ENCODE results near the gene SLC16A3. TPM values are rescaled to one million over a fixed set of nuclear protein-coding genes. Genes with fewer than 3 reads are reported as not detected.

Gene SLC16A3
- total RNA-seq, 1 donor from 2014 or later: 162 TPM

- Mint-ChIP-seq H3K4me3 (no peak overlapping the region), H3K27me3 (no peaks in the 10 kb centered on the region)
- DNase-seq: no peak
These were observed 6.0 kb upstream of the SLC16A3 start for GRCh38 chr17:82222816-82223215.

DNA sequence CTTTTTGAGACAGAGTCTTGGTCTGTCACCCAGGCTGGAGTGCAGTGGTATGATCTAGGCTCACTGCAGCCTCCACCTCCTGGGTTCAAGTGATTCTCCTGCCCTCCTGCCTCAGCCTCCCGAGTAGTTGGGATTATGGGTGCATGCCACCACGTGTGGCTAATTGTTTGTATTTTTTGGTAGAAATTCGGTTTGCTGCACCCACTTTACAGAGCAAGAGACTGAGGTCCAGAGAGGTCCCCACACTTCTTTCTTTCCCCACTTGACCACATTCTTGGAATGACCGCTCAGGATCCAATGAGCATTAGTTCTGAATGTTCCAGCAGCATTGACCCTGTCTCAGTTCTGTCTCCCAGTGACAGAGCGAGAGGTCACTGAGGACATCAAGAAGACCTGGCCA, 5.3 kb upstream of the SLC16A3 start:
- H3K36me3 Mint-ChIP-seq (ENCODE audit: low read depth): peaks cover 2% of the 10 kb centered on the region

More at GRCh38 chr17:82222816-82223215, 6.0 kb upstream of the SLC16A3 start:
- no peak overlapping the region for H3K27ac Mint-ChIP-seq
- H3K4me1 Mint-ChIP-seq: peaks cover 1% of the 10 kb centered on the region
- intact Hi-C loops (cut with micrococcal nuclease): no loop called here
- H3K9me3 Mint-ChIP-seq: no peaks in the 10 kb centered on the region
- no peaks in the 10 kb centered on the region for H3K36me3 Mint-ChIP-seq (ENCODE audit: low read depth)

GRCh38 chr17:82224666-82225065, 4.2 kb upstream of the SLC16A3 start:
- peaks cover 1% of the 10 kb centered on the region for H3K4me1 Mint-ChIP-seq
- H3K27ac Mint-ChIP-seq: peak overlapping the region; percentile 16
- H3K4me3 Mint-ChIP-seq: no peak overlapping the region
- intact Hi-C loops (cut with micrococcal nuclease): loop anchor here (5.0 kb wide), 1 partner anchor 202 kb away; the partner anchor contains the start of genes CENPX and LRRC45
- DNase-seq: no peak
- H3K36me3 Mint-ChIP-seq (ENCODE audit: low read depth): peaks cover 2% of the 10 kb centered on the region
- H3K9me3 Mint-ChIP-seq: no peaks in the 10 kb centered on the region
- no peaks in the 10 kb centered on the region for H3K27me3 Mint-ChIP-seq

More for the DNA sequence above, 5.3 kb upstream of the SLC16A3 start:
- no peak for DNase-seq
- Mint-ChIP-seq H3K4me1 (peaks cover 1% of the 10 kb centered on the region), H3K9me3 (no peaks in the 10 kb centered on the region), H3K4me3 (no peak overlapping the region), H3K27ac (no peak overlapping the region), H3K27me3 (no peaks in the 10 kb centered on the region)
- intact Hi-C loops (cut with micrococcal nuclease): no loop called here

GRCh38 chr17:82225368-82226029, 3.3 kb upstream of the SLC16A3 start:
- no peak overlapping the region for H3K27ac Mint-ChIP-seq
- peaks cover 4% of the 10 kb centered on the region for H3K4me1 Mint-ChIP-seq
- no peak overlapping the region for H3K4me3 Mint-ChIP-seq
- H3K27me3 Mint-ChIP-seq: no peaks in the 10 kb centered on the region
- peaks cover 5% of the 10 kb centered on the region for H3K36me3 Mint-ChIP-seq (ENCODE audit: low read depth)
- intact Hi-C loops (cut with micrococcal nuclease): loop anchor here (5.0 kb wide), 1 partner anchor 203 kb away; the partner anchor contains the start of genes CENPX and LRRC45
- H3K9me3 Mint-ChIP-seq: no peaks in the 10 kb centered on the region
- no peak for DNase-seq

DNA sequence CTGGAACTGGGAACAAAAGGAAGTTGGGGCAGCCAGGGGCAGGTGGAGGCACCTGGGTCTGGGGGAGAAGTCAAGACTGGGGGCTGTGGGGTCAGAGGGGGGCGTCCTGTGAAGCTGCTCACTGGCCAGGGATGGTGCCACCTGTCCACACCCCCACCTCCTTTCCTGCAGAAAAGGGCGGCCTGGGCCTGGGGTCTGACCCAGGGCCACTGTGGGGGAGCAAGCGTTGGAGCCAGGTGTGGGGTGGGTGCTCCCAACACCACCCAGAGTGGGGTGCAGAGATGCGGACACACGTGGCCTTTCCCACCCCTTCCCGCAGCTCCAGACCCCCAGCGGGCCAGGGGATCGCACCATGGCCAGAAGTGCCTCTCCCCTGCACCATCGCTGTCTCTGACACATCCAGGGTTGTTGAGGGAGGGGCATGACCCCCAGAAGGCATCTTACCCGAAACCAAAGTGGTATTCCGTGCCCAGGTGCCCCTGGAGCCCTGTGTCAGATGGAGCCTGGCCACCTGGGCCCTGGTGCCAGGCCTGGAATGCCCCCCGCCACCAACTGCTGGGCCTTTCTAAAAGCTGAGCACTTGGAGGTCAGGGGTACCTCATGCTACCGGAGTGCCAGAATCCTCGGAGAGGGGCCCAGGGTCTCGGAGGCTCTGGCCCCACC, 2.6 kb upstream of the SLC16A3 start:
- Mint-ChIP-seq H3K27me3 (no peaks in the 10 kb centered on the region), H3K4me3 (no peak overlapping the region), H3K27ac (no peak overlapping the region), H3K4me1 (peaks cover 4% of the 10 kb centered on the region), H3K9me3 (no peaks in the 10 kb centered on the region), H3K36me3 (ENCODE audit: low read depth) (peaks cover 5% of the 10 kb centered on the region)
- intact Hi-C loops (cut with micrococcal nuclease): loop anchor here (5.0 kb wide), 1 partner anchor 204 kb away; the partner anchor contains the start of genes CENPX and LRRC45
- DNase-seq: no peak

- H3K36me3 Mint-ChIP-seq (ENCODE audit: low read depth): peaks cover 5% of the 10 kb centered on the region
- H3K27me3 Mint-ChIP-seq: no peaks in the 10 kb centered on the region
- DNase-seq: peak; percentile 58
- no peaks in the 10 kb centered on the region for H3K9me3 Mint-ChIP-seq
- H3K27ac Mint-ChIP-seq: peak overlapping the region; percentile 60
- H3K4me3 Mint-ChIP-seq: peak overlapping the region; percentile 50
- intact Hi-C loops (cut with micrococcal nuclease): loop anchor here (5.0 kb wide), 1 partner anchor 205 kb away; the partner anchor contains the start of genes CENPX and LRRC45
- H3K4me1 Mint-ChIP-seq: peaks cover 4% of the 10 kb centered on the region
These were observed 1.8 kb upstream of the SLC16A3 start for GRCh38 chr17:82226809-82227628.

- Mint-ChIP-seq H3K4me1 (peaks cover 4% of the 10 kb centered on the region), H3K27me3 (no peaks in the 10 kb centered on the region), H3K9me3 (no peaks in the 10 kb centered on the region), H3K36me3 (ENCODE audit: low read depth) (peaks cover 5% of the 10 kb centered on the region), H3K27ac (peak overlapping the region; percentile 91), H3K4me3 (peak overlapping the region; percentile 87)
- intact Hi-C loops (cut with micrococcal nuclease): loop anchor here (2.0 to 5.0 kb wide), 2 partner anchors 15 to 205 kb away; partner anchors contain the start of genes CCDC57, CENPX and LRRC45
- no peak for DNase-seq
These were observed 1.1 kb upstream of the SLC16A3 start for GRCh38 chr17:82227629-82228277.

GRCh38 chr17:82228278-82228841, 482 bp upstream of the SLC16A3 start:
- H3K36me3 Mint-ChIP-seq (ENCODE audit: low read depth): peaks cover 5% of the 10 kb centered on the region
- peaks cover 5% of the 10 kb centered on the region for H3K4me1 Mint-ChIP-seq
- intact Hi-C loops (cut with micrococcal nuclease): loop anchor here (2.0 to 5.0 kb wide), 2 partner anchors 16 to 206 kb away; partner anchors contain the start of genes CCDC57, CENPX and LRRC45
- peak overlapping the region; percentile 91 for H3K27ac Mint-ChIP-seq
- peak overlapping the region; percentile 87 for H3K4me3 Mint-ChIP-seq
- H3K27me3 Mint-ChIP-seq: no peaks in the 10 kb centered on the region
- DNase-seq: peak; percentile 92
- H3K9me3 Mint-ChIP-seq: no peaks in the 10 kb centered on the region

DNA sequence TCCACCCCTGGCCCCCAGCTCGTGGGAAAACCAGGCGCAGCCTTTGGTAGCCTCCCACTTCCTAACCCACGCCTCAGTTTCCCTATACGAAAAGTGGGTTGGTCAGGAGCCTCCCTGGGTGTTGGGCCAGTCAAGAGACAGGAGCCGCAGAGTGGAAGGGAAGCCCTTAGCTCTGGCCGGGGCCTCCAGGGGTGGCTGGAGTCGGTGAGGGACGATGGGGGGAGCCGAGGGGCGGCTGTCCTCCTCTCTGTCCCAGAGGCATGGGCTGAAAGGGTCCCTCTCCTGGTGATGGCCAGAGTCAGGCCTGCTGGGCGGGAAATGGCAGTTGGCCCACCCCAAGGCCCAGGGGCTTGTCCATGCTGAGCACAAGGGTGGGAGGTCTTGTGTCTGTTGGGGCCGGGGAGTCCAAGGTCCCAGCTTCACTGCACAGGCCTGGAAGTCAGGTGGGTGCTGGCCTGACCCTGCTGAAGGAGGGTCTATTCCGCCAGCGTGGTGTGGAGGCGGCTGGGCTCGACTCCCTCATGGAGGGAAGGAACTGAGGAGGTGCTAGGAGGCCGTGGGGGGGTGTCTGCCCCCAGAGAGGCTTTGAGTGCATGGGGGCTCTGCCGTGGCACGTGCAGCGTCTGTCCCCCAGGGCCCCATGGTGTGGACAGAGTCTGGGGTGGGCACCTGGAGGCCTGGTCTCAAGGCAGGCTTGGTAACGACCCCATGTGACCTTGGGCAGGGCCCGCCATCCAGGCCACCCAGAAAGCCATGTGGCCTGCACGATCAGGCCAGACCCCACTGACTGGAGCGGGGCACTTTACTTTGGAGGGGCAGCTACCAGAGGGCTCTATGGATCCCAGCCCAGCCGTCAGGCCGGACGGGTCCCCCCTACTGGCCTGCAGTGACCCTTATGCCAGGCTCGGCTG, 1.1 kb downstream of the SLC16A3 start:
- intact Hi-C loops (cut with micrococcal nuclease): loop anchor here (2.0 to 10.0 kb wide), 4 partner anchors 17 to 225 kb away; partner anchors contain the start of genes CCDC57, CENPX, CYBC1 and HEXD
- Mint-ChIP-seq H3K4me3 (peak overlapping the region; percentile 96), H3K27me3 (no peaks in the 10 kb centered on the region), H3K36me3 (ENCODE audit: low read depth) (peaks cover 8% of the 10 kb centered on the region), H3K27ac (peak overlapping the region; percentile 92), H3K9me3 (no peaks in the 10 kb centered on the region), H3K4me1 (peaks cover 6% of the 10 kb centered on the region)
- DNase-seq: peak; percentile 72

DNA sequence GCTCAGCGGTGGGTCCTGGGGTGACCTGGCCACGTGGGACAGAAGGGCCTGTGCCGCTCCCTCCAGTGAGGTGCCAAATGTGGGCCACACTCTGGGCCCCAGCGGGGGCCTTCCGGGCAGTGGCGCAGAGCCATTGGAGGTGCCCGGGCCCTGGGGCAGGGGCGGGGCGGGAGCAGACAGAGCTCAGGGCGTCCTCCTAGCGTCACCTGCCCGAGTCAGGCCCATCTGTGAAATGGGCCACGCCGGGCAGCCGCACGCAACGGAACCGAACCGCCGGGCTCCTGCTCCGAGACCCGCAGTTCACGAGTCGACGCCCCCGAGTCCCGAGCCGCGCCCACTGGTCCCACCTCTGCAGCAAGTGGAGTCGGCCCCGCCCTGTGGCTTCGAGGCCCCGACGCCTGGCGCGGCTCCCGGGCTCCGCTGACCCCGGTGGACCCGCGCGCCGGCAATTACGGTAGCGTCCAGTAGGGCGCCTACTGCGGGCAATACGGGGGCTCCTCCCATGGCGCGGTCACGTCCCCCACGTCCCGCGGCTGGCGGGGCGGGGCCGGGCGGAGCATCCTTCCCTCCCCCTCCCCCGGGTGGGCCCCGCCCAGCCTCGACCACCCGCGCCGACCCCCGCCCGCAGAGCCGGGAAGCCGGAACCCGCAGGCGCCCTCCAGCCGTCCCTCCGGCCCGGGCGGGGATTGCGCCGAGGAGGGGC, 1.9 kb downstream of the SLC16A3 start:
- H3K36me3 Mint-ChIP-seq (ENCODE audit: low read depth): peaks cover 10% of the 10 kb centered on the region
- no peak overlapping the region for H3K27ac Mint-ChIP-seq
- H3K27me3 Mint-ChIP-seq: no peaks in the 10 kb centered on the region
- H3K4me1 Mint-ChIP-seq: peaks cover 8% of the 10 kb centered on the region
- H3K9me3 Mint-ChIP-seq: no peaks in the 10 kb centered on the region
- intact Hi-C loops (cut with micrococcal nuclease): loop anchor here (10.0 kb wide), 2 partner anchors 184 to 224 kb away; partner anchors contain the start of genes CYBC1, HEXD, NARF and OGFOD3
- H3K4me3 Mint-ChIP-seq: peak overlapping the region; percentile 96
- DNase-seq: peak; percentile 92

DNA sequence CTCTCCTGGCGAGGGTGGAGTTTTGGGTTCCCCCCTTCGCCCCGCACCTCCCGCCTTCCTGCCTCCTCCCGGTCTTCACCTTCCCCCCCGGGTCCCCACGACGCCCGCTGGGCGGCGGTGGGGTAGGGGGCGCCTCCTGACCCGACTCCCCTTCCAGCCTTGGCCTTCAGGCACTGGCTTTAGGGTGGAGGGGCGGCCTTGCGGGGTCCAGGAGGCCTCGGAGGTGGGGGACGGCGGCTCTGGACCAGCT, 2.4 kb downstream of the SLC16A3 start:
- no peak for DNase-seq
- Mint-ChIP-seq H3K27ac (no peak overlapping the region), H3K27me3 (no peaks in the 10 kb centered on the region), H3K4me1 (peaks cover 12% of the 10 kb centered on the region), H3K9me3 (no peaks in the 10 kb centered on the region), H3K4me3 (peak overlapping the region; percentile 30), H3K36me3 (ENCODE audit: low read depth) (peaks cover 13% of the 10 kb centered on the region)
- intact Hi-C loops (cut with micrococcal nuclease): loop anchor here (10.0 kb wide), 2 partner anchors 184 to 224 kb away; partner anchors contain the start of genes CYBC1, HEXD, NARF and OGFOD3
